Activated naive CD4-positive, alpha-beta T cell treated with anti-CD3 and anti-CD28 coated beads, Interleukin-2, amount 50 U/mL, for 16 hours (primary cell): Measurements from ENCODE around the gene MYH10.

ENCODE experiments used
- DNase-seq: peaks from one replicate; pipeline ENCODE4 v3.0.0-alpha.2; 2020

MYH10 gene

DNA sequence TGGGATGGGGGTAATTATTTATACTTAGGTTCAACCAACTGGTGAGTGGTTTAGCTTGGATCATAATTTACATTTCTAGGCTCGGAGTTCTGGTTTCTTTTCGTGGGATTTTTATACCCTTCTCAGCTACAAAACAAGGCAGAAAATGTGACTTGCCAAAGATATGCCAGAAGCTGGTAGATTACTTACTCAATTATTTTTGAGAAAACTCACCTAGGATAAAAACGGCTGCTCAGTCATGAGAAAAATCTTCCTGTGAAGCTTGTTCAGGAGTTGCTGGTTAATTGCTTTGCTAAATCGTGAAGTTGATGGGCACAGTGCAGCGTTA is 193.7 kb downstream of the MYH10 start:
- no peak for DNase-seq

DNA sequence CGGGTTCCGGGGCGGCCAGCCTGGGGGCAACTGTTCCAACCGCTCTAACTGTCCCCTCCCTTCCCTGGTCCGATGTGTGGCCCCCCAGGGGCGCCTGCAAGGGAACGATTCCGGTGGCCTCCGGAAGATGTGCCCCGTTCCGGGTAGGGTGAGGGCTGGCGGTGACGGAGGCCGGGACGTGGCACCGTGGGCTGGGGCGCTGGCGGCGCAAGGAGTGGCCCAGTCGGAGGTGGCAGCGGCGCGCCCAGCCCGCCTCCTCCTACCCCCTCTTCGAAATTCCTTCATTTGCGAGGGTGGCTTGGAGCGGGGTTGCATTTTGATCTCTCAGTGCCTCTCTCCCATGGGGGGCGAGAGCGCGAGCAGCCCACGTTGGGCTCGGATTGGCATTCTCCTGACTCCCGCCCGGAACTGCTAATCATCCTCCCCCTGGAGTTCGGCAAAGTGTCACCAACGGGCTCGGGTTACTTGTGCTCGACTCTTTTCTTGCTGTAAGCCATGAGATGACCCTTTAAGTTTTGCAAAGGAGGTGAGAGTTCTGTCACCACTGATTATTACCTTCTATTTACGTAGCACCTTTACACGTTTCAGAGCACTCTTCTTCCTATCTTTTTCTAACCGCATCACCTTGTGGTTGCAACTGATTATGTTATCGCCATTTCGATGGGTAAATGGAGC is 194.2 kb downstream of the MYH10 start:
- peak; percentile 66 for DNase-seq

DNA sequence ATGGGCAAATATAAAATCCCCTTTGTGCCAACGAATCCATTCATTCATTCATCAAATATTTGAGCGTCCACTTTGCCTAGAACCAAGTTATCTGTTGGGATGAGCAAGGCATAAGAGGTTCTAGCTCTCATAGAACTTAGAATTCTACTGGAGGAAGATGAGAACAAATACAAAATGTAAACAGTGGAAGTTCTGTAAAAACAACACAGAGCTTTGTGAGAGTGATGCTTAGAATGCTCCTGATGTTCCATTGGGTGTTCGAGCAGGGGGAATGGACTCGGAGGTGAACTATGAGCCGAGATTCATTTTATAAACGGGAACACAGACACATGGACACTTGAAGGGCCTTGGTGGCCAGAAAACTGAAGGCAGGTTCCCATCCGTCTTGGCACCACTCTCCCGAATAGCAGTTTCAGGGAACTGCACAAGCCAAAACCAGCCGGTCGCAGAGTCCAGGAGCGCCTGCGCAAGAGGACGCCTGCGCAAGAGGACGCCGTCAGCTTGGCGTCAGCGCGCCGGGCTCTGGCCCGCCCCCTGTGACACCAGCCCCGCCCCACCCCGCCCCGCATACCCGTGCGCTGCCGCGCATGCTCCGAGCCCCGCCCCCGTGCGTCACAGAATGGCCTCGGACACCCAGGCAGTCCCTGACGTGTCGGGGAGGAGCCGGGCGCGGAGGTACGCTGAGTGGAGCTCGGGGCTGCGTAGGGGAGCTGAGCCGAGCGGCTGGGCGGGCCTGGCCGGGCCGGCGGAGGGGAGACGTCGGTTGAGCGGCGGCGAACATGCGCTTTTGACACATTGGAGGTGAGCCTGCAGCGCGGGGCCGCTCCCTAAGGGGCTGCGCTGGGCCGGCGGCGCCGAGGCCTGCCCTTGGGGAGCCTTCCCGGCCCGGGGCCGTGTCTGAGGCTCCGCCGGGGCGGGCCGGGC is 195.0 kb downstream of the MYH10 start, which contains the start of gene NDEL1:
Gene NDEL1 (plus strand): TSS at position 640 of the 924 bp plus-strand sequence. CDS start 8,388 bp downstream, outside the sequence.
- peak; percentile 99 for DNase-seq

DNA sequence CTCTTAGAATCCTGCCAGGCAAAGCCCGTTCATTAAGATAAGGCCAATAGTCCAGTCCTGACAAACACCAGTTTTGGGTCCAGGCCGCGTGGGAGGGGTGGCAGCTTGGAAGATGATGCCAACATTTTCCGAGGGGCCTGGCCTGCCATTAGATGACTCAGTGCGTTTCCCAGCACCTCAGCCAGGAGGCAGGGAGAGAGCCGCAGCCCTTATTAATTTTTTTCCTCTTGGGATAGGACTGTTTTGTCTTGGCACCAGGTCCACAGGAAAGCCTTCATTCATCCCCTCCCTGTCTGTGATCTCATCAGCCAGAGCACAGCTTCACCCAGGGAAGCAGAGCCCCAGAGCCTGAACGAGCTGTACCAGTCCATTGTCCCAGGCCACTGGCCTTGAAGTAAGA is 199.6 kb downstream of the MYH10 start:
- DNase-seq = no peak

DNA sequence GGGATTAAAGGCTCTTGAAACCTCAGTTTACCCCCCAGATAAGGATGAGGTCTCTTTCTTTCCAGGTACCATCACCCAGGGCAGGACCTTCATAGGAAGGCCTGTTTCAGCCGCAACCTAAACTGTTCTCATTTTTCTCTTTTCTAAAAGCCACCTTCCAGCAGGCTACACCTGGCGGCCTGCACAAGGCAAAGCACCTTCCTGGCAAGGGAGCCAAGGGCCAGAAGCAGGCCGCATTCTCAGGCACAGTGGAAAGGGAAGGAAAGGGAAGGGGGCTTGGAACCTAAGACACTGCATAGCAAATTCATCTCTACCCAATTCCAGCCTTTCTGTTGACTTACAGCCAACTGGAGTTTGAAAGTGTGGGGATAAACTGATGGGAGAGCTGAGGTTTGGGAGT is 203.7 kb downstream of the MYH10 start:
- no peak for DNase-seq

DNA sequence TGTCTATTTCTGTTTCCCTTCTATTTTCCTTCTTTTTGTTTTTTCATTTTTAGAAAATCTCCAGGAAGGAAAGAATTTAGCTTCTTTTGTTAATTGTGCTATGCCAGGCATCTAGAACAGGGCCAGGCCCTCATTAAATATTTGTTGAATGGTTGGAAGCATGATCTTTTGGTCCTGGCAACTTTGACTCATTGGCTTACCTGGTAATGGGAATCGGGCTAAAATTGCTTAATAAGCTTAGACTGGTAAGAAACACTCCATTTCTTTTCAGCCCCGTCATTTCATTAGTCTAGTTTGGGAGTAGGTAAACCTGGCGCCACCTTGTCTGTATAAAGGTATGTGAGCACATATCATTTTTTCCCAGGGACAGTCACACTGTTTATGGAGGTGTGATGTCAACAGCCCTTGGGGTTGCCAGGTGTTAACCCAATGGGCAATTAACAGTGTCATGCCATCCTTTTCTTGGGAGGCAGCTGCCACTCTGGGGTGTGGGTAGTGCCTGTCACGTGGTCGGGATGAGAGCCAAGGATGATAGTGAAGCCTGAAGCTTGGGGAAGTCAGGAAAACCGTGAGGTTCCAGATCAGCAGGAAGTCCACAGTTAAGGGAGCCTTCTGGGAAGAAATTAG is 204.3 kb downstream of the MYH10 start:
- DNase-seq = no peak
